ENCODE measurements around the gene KCNN3. TPM values are rescaled to one million over a fixed set of nuclear protein-coding genes. Genes with fewer than 3 reads are reported as not detected.

The KCNN3 gene
- total RNA-seq, 2 experiments from 2014 or later, result 0.02 to 0.14 TPM

DNA sequence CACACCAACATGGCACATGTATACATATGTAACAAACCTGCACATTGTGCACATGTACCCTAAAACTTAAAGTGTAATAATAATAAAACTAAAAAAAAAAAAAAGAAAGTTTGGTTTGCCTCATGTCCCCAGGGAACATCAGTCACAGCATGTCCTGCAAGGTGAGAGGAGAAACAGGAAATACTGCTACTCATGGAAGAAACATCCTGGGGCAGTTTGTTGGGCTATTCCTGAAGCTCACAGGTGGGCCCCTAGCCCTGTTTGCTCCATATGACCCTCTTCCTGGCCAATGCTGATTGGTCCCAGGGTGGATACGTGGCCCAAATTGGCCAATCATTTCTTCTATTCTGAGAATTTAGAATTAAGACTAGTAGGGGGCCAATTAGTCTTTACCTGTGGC lies 158.7 kb downstream of the KCNN3 start:
- ChIA-PET CTCF (no interaction called here), POLR2A (no interaction called here)
- DNase-seq, result no peak
- H3K4me1 Mint-ChIP-seq (ENCODE audit: low read depth), result no peaks in the 10 kb centered on the region
- no peak overlapping the region for H3K4me3 Mint-ChIP-seq
- intact Hi-C loops (cut with micrococcal nuclease), result no loop called here
- no peak overlapping the region for H3K27ac Mint-ChIP-seq
- H3K27me3 Mint-ChIP-seq, result peaks cover 3% of the 10 kb centered on the region
- H3K36me3 Mint-ChIP-seq, result no peaks in the 10 kb centered on the region
- H3K9me3 Mint-ChIP-seq, result no peaks in the 10 kb centered on the region

GRCh38 chr1:154710106-154710505 lies 160.0 kb downstream of the KCNN3 start:
- DNase-seq, result no peak
- H3K4me1 Mint-ChIP-seq (ENCODE audit: low read depth), result peaks cover 6% of the 10 kb centered on the region
- ChIA-PET CTCF (no interaction called here), POLR2A (no interaction called here)
- H3K27me3 Mint-ChIP-seq, result peaks cover 3% of the 10 kb centered on the region
- intact Hi-C loops (cut with micrococcal nuclease), result no loop called here
- no peaks in the 10 kb centered on the region for H3K9me3 Mint-ChIP-seq
- no peak overlapping the region for H3K27ac Mint-ChIP-seq
- H3K36me3 Mint-ChIP-seq, result no peaks in the 10 kb centered on the region
- H3K4me3 Mint-ChIP-seq, result no peak overlapping the region

DNA sequence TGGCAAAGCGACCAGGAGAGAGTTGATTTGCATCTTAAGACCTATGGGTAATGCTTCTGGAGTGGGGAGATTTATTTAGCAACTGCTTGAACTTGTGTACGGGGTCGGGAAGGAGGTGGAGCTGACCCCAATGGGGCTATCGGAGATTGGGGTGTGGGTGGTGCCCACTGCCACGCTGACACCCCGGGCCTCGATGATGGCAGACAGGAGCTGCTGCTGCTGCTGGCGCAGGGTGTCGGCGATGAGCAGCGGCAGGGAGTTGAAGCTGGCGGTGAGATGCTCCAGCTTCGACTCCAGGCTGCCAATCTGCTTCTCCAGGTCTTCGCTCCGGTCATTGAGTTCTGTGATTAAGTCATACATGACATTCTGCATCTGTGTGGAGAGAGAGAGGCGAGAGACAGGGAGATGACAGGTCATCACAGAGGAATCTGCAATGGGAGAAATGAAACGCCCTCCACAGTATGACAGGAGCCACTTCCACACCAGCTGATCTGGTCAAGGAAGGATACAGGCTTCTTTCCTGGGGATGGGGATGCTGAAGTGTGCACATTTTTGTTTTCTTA lies 162.1 kb downstream of the KCNN3 start:
- no peak for DNase-seq
- H3K4me3 Mint-ChIP-seq, result no peak overlapping the region
- H3K36me3 Mint-ChIP-seq, result no peaks in the 10 kb centered on the region
- ChIA-PET POLR2A (interaction anchor here (0.6 kb wide), 1 partner anchor 179 kb away, joined by 3 read pairs; no protein-coding TSS in a partner anchor), CTCF (interaction anchor here (0.6 to 0.9 kb wide), 2 partner anchors 53 to 161 kb away, joined by 3 to 4 read pairs; no protein-coding TSS in a partner anchor)
- no peak overlapping the region for H3K27ac Mint-ChIP-seq
- H3K4me1 Mint-ChIP-seq (ENCODE audit: low read depth), result peaks cover 6% of the 10 kb centered on the region
- intact Hi-C loops (cut with micrococcal nuclease), result no loop called here
- no peaks in the 10 kb centered on the region for H3K9me3 Mint-ChIP-seq
- H3K27me3 Mint-ChIP-seq, result peaks cover 7% of the 10 kb centered on the region

DNA sequence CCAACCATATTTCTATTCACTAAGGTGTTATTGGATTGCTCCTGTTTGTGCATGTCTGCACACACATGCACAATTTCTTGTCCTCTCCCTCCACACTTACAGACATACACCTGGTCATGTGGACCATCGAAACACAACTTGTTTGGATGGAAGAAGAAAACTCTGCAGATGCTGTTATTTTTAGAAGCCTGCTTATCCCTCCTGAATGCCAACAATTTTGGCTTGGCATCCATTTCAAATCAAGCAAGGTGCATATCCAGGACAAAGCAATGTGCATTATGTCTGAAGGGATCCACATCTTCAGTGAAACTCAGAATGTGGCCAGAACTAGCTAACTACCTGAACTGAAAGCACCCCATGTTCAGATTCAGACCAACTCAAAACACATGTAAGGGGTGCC lies 163.2 kb downstream of the KCNN3 start:
- Mint-ChIP-seq H3K4me3 (no peak overlapping the region), H3K27me3 (peaks cover 9% of the 10 kb centered on the region), H3K4me1 (ENCODE audit: low read depth) (peaks cover 6% of the 10 kb centered on the region), H3K9me3 (no peaks in the 10 kb centered on the region), H3K36me3 (no peaks in the 10 kb centered on the region), H3K27ac (no peak overlapping the region)
- POLR2A ChIA-PET, result no interaction called here
- CTCF ChIA-PET, result no interaction called here
- intact Hi-C loops (cut with micrococcal nuclease), result no loop called here
- no peak for DNase-seq

GRCh38 chr1:154705544-154705943 lies 164.5 kb downstream of the KCNN3 start:
- POLR2A ChIA-PET, result no interaction called here
- CTCF ChIA-PET, result no interaction called here
- no peak for DNase-seq
- H3K4me1 Mint-ChIP-seq (ENCODE audit: low read depth), result peaks cover 6% of the 10 kb centered on the region
- H3K9me3 Mint-ChIP-seq, result no peaks in the 10 kb centered on the region
- H3K27me3 Mint-ChIP-seq, result peaks cover 9% of the 10 kb centered on the region
- intact Hi-C loops (cut with micrococcal nuclease), result no loop called here
- H3K4me3 Mint-ChIP-seq, result no peak overlapping the region
- H3K36me3 Mint-ChIP-seq, result no peaks in the 10 kb centered on the region
- no peak overlapping the region for H3K27ac Mint-ChIP-seq

DNA sequence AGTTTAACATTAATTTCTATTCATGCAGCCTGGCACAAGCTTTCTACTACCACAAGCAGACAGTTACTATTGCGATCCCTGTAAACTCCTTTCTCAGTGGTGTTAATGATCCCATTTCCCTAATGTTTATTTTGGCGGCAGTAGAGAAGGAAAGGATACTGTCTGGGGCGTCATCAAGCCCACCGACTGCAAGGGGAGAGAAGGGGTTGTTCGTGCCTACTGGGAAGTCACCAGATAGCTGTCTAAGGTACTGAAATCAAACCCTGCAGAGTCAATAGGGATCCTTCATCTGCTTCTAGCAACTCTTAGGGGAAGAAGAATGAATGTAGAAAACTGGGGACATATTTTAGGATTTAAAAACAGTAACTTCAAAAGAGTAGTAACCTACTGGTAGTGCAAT lies 166.9 kb downstream of the KCNN3 start:
- intact Hi-C loops (cut with micrococcal nuclease), result no loop called here
- Mint-ChIP-seq H3K9me3 (no peaks in the 10 kb centered on the region), H3K27me3 (peaks cover 8% of the 10 kb centered on the region), H3K4me1 (ENCODE audit: low read depth) (peaks cover 10% of the 10 kb centered on the region), H3K27ac (no peak overlapping the region), H3K4me3 (no peak overlapping the region), H3K36me3 (no peaks in the 10 kb centered on the region)
- ChIA-PET POLR2A (no interaction called here), CTCF (interaction anchor here (1.6 kb wide), 1 partner anchor 175 kb away, joined by 4 read pairs; no protein-coding TSS in a partner anchor)
- no peak for DNase-seq

DNA sequence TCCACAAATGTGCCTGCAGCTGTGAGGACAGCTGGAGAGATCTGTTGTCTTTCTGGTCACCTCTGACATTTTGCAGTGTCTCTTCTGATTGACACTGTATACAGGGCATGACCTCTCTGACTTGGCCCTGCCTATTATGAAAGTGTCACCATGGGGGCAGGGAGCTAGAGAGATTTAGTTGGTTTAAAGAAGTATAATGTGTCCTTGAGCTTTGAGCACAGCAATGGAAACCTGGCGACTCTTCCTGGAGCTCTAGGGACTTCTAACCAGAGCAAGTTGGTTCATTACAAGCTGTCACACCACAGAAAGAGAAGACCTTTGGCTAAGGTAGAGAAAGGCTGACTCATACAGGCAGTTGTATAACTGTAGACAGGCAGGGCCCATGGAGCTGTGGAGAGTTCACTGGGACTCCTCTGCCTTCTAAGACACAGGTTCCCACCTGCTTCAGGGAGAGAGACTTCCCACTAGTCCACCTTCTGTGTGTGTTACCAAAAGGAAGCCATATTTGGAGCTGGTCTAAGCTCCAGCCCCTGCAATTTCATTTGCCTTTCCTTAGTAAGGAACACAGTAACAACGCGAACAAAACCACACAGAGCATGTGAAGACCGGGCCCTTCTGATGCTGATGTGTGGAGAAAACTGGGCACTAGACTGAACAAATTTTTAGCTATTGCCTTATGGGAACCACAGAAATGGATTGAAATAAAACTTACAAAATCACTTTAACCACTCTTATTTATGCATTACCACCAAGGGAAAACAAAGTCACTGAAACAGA lies 171.6 kb downstream of the KCNN3 start:
- Mint-ChIP-seq H3K27me3 (peaks cover 10% of the 10 kb centered on the region), H3K9me3 (no peaks in the 10 kb centered on the region), H3K4me3 (no peak overlapping the region), H3K36me3 (no peaks in the 10 kb centered on the region), H3K27ac (no peak overlapping the region), H3K4me1 (ENCODE audit: low read depth) (peaks cover 4% of the 10 kb centered on the region)
- DNase-seq, result no peak
- ChIA-PET POLR2A (no interaction called here), CTCF (interaction anchor here (0.7 to 0.9 kb wide), 3 partner anchors 49 to 139 kb away, joined by 3 to 4 read pairs (median 3); no protein-coding TSS in a partner anchor)
- intact Hi-C loops (cut with micrococcal nuclease), result no loop called here

DNA sequence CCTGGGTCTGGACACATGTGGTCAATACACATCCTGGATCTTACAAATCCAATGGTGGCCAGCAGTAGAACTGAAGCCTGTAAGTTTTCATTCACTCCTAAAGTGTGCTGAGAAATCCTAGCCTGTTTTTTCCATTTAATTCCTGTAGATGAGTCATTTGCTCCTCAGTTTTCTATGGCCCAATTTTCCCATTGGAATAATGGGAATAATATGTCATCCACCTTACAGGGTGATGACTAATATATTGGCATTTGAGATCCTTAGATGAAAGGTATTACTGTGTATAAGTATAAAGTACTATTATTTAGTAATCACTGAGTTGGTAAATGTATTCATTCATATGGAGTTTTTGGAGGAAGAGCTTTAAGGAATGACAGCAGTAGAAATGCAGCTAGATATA lies 172.4 kb downstream of the KCNN3 start:
- Mint-ChIP-seq H3K36me3 (no peaks in the 10 kb centered on the region), H3K4me1 (ENCODE audit: low read depth) (peaks cover 4% of the 10 kb centered on the region), H3K27ac (no peak overlapping the region), H3K9me3 (no peaks in the 10 kb centered on the region), H3K27me3 (peaks cover 9% of the 10 kb centered on the region), H3K4me3 (no peak overlapping the region)
- CTCF ChIA-PET, result no interaction called here
- POLR2A ChIA-PET, result no interaction called here
- DNase-seq, result no peak
- intact Hi-C loops (cut with micrococcal nuclease), result no loop called here

DNA sequence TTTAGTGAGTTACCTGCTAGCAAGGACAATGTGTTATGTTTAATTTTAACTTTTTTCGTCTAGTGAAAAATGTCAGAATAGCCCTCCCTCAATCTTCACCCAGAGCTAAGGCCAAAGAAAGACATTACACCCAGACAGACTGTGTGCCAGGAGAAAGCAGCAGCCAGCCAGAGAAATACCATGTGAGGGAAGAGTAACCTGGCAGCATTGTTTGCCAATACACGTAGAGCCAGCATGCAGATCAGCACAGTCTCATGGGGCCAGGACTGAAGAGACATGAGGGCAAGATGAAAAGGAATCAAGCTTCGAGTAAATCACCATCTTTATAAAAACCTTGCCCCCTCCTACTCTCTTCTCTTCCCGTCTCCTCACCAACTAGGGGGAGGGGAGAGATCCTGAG lies 173.6 kb downstream of the KCNN3 start:
- no peak overlapping the region for H3K4me3 Mint-ChIP-seq
- ChIA-PET POLR2A (no interaction called here), CTCF (interaction anchor here (0.6 kb wide), 1 partner anchor 553 kb away, joined by 4 read pairs; no protein-coding TSS in a partner anchor)
- no peaks in the 10 kb centered on the region for H3K9me3 Mint-ChIP-seq
- intact Hi-C loops (cut with micrococcal nuclease), result no loop called here
- H3K27ac Mint-ChIP-seq, result no peak overlapping the region
- H3K36me3 Mint-ChIP-seq, result no peaks in the 10 kb centered on the region
- peaks cover 4% of the 10 kb centered on the region for H3K4me1 Mint-ChIP-seq (ENCODE audit: low read depth)
- H3K27me3 Mint-ChIP-seq, result peaks cover 8% of the 10 kb centered on the region
- DNase-seq, result no peak

DNA sequence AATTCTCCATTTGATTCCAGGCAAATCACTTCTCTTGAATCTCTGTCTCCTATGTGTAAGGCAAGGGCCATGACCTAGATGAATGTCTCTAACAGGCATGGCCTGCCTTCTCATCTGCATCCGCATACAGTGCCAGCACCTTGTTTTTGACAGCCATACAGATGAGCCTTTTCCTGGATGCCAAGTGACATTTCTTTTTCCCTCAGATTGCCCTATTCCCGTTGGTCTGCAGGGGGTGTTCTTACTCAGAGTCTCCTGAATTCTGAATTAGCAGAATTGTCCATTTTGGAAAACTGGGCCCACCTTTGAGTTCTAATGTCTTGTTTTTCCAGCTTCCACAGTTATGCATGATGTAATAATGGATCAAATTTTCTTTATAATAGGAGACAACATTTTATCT lies 174.1 kb downstream of the KCNN3 start:
- Mint-ChIP-seq H3K27me3 (peaks cover 8% of the 10 kb centered on the region), H3K4me1 (ENCODE audit: low read depth) (peaks cover 4% of the 10 kb centered on the region), H3K36me3 (no peaks in the 10 kb centered on the region), H3K4me3 (no peak overlapping the region), H3K9me3 (no peaks in the 10 kb centered on the region), H3K27ac (no peak overlapping the region)
- ChIA-PET POLR2A (no interaction called here), CTCF (no interaction called here)
- no peak for DNase-seq
- intact Hi-C loops (cut with micrococcal nuclease), result no loop called here

DNA sequence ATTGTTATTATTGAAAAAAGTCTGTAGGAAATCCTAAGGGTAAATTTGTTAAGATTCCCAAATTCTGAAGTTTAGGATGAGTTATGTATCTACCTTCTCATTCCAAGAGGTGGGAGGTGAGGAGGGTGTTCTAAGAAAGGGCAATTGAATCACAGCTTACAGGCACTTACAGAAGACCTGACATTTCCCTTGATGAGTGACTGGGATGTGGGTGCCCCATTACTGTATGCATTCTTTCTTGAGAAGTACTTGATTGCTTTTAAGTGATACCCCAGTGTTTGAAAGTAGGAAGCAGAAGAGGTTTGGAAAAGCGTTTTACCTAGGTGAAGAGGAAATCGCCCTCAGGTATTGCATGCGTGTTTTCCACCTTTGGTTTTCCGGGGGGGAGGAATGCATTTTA lies 175.1 kb downstream of the KCNN3 start:
- POLR2A ChIA-PET, result no interaction called here
- DNase-seq, result no peak
- CTCF ChIA-PET, result no interaction called here
- no peaks in the 10 kb centered on the region for H3K9me3 Mint-ChIP-seq
- H3K4me1 Mint-ChIP-seq (ENCODE audit: low read depth), result peaks cover 4% of the 10 kb centered on the region
- H3K27ac Mint-ChIP-seq, result no peak overlapping the region
- H3K36me3 Mint-ChIP-seq, result no peaks in the 10 kb centered on the region
- peaks cover 8% of the 10 kb centered on the region for H3K27me3 Mint-ChIP-seq
- no peak overlapping the region for H3K4me3 Mint-ChIP-seq
- intact Hi-C loops (cut with micrococcal nuclease), result no loop called here

DNA sequence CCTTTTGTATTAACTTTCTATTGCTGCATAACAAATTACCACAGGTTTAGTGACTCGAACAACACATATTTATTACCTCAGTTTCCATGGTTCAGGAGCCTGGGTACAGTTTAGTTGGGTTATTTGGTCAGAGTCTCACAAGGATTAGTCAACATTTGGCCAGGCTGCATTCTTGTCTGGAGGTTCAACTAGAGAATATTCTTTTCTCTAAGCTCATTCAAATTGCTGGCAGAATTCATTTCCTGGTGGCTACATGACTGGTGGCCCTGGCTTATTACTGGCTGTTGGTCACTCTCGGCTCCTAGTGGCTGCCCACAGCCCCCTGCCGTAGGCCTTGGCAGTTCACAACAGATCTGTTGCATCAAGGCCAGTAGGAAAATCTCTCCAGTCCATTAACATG lies 181.0 kb downstream of the KCNN3 start:
- Mint-ChIP-seq H3K9me3 (no peaks in the 10 kb centered on the region), H3K36me3 (no peaks in the 10 kb centered on the region), H3K4me1 (ENCODE audit: low read depth) (no peaks in the 10 kb centered on the region), H3K27ac (no peak overlapping the region), H3K27me3 (peaks cover 5% of the 10 kb centered on the region), H3K4me3 (no peak overlapping the region)
- CTCF ChIA-PET, result no interaction called here
- DNase-seq, result no peak
- intact Hi-C loops (cut with micrococcal nuclease), result no loop called here
- POLR2A ChIA-PET, result no interaction called here

DNA sequence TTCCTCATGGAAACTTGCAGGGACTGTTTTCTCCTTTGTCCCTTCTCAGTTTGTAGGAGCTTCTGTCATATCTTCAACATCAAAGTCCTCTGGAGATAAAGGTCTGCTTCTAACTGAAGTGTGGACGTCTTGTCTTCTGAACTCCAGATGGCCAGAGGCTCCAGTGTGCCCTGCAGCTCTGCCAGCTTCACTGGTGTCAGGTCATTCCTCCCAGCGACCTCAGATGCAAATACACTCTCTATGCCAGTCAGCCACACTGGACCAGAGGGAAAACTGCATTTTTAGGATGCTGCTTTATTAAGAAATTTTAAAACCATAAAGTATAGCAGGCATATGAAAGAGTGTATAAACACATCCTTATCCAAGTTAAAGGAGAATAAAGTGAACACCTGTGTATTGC lies 183.6 kb downstream of the KCNN3 start:
- intact Hi-C loops (cut with micrococcal nuclease), result no loop called here
- peaks cover 2% of the 10 kb centered on the region for H3K27me3 Mint-ChIP-seq
- no peak for DNase-seq
- ChIA-PET POLR2A (no interaction called here), CTCF (interaction anchor here (0.6 to 0.7 kb wide), 2 partner anchors 72 to 192 kb away, joined by 3 read pairs; no protein-coding TSS in a partner anchor)
- H3K27ac Mint-ChIP-seq, result no peak overlapping the region
- H3K9me3 Mint-ChIP-seq, result no peaks in the 10 kb centered on the region
- H3K36me3 Mint-ChIP-seq, result no peaks in the 10 kb centered on the region
- no peak overlapping the region for H3K4me3 Mint-ChIP-seq
- H3K4me1 Mint-ChIP-seq (ENCODE audit: low read depth), result no peaks in the 10 kb centered on the region

Data from activated CD4-positive, alpha-beta memory T cell treated with anti-CD3 and anti-CD28 coated beads for 36 hours (primary cell).